Caco-2 (cell line): Measurements from ENCODE around the gene NR6A1. TPM values are rescaled to one million over a fixed set of nuclear protein-coding genes. Genes with fewer than 3 reads are reported as not detected.
A peak's percentile ranks its signal among the peaks of the same experiment; 100 is the strongest.

Experiments
- BruUV-seq: library from RNA; stranded (reverse); fragments of 400-500 nt; replicated peaks from 2 replicates; lab custom pipeline; 2021; lab: Mats Ljungman, UMichigan
- CTCF ChIA-PET: fragments of 300-600 bp; sonication (Branson Sonifier 250); formaldehyde crosslinking; loops from one replicate; lab custom pipeline; 2022; ENCODE audit warnings: antibody characterized with exemption; lab: Charles Lee
- POLR2A ChIA-PET: fragments of 300-600 bp; sonication (Branson Sonifier 250); formaldehyde crosslinking; loops from one replicate; lab custom pipeline; 2022; ENCODE audit warnings: antibody characterized with exemption; lab: Charles Lee
- DNase-seq, 2 experiments: peaks; one replicate each; pipeline versions ENCODE4 v3.0.0 to v3.0.0-alpha.2; 2020 to 2022
- H3K27me3 ChIP-seq: replicated peaks from 2 replicates; pipeline ENCODE4 v1.6.0; 2011; ENCODE audit warnings: low read length; ENCODE audit not compliant: control insufficient read depth, insufficient read depth
- H3K36me3 ChIP-seq: 2 replicates; pipeline ENCODE4 v1.5.1; 2011; ENCODE audit warnings: low read length; ENCODE audit not compliant: control insufficient read depth, insufficient read depth
- H3K4me1 ChIP-seq: fragments of 250-450 bp; sonication (Bioruptor Pico); 2 replicates; pipeline ENCODE4 v1.5.1; 2020; ENCODE audit warnings: mild to moderate bottlenecking
- H3K4me3 ChIP-seq: 2 replicates; pipeline ENCODE4 v1.5.1; 2011; ENCODE audit warnings: low read depth, mild to moderate bottlenecking, control low read depth, low read length
- H3K9me3 ChIP-seq: fragments of 250-450 bp; sonication (Bioruptor Pico); 2 replicates; pipeline ENCODE4 v1.5.1; 2020; ENCODE audit warnings: mild to moderate bottlenecking, moderate library complexity
- H3K27ac Mint-ChIP-seq: one replicate; pipeline ENCODE4 v1.8.0; 2022; ENCODE audit warnings: mixed read lengths; ENCODE audit not compliant: unreplicated experiment
- H3K27me3 Mint-ChIP-seq: one replicate; pipeline ENCODE4 v1.8.0; 2022; ENCODE audit warnings: mixed read lengths; ENCODE audit not compliant: insufficient read depth, unreplicated experiment
- H3K36me3 Mint-ChIP-seq: one replicate; pipeline ENCODE4 v1.8.0; 2022; ENCODE audit warnings: mild to moderate bottlenecking, mixed read lengths; ENCODE audit not compliant: insufficient read depth, unreplicated experiment
- H3K4me1 Mint-ChIP-seq: one replicate; pipeline ENCODE4 v1.8.0; 2022; ENCODE audit warnings: low read depth, mixed read lengths; ENCODE audit not compliant: unreplicated experiment
- H3K4me3 Mint-ChIP-seq: one replicate; pipeline ENCODE4 v1.8.0; 2022; ENCODE audit warnings: mild to moderate bottlenecking, moderate library complexity, mixed read lengths; ENCODE audit not compliant: unreplicated experiment
- H3K9me3 Mint-ChIP-seq: one replicate; pipeline ENCODE4 v1.8.0; 2022; ENCODE audit warnings: mixed read lengths; ENCODE audit not compliant: unreplicated experiment
- CTCF ChIP-seq, 2 experiments: fragments of 200-600 bp in 1 of 2; IDR thresholded peaks; 1 replicate in 1 of 2; 2 replicates in 1 of 2; pipeline versions ENCODE4 v1.5.1 to v1.8.0; 2011 to 2022; ENCODE audit warnings: antibody characterized with exemption in 1 of 2, control low read depth in 1 of 2, inconsistent platforms in 1 of 2, low read depth in 1 of 2, low read length in 1 of 2, mild to moderate bottlenecking in 1 of 2, moderate library complexity in 1 of 2; ENCODE audit not compliant: insufficient read depth in 1 of 2, severe bottlenecking in 1 of 2, unreplicated experiment in 1 of 2
- intact Hi-C: fragments of 100-400 bp; cut with micrococcal nuclease; formaldehyde crosslinking; loops from one replicate; pipeline ENCODE4 v1.10.0; 2022; ENCODE audit not compliant: unreplicated experiment
- total RNA-seq: library from RNA; stranded (reverse); gene quantifications from 2 replicates; pipeline ENCODE4 v1.2.3, GENCODE V29; 2022

Gene NR6A1
- total RNA-seq, 1 experiment from 2014 or later = 33.6 TPM

GRCh38 chr9:124477211-124477647 is 293.9 kb downstream of the NR6A1 start:
- Histone ChIP-seq H3K4me3 (no peak overlapping the region; the same call in 1 of the 2 replicates), H3K9me3 (no peaks in the 10 kb centered on the region), H3K4me1 (peaks cover 8% of the 10 kb centered on the region; the same call in 1 of the 2 replicates), H3K36me3 (no peaks in the 10 kb centered on the region), H3K27me3 (no peaks in the 10 kb centered on the region)
- CTCF ChIA-PET = interaction anchor here (0.7 kb wide), 1 partner anchor 57 kb away, joined by 8 read pairs; no protein-coding TSS in a partner anchor
- no TSS peak for BruUV-seq
- intact Hi-C loops = no loop called here
- H3K4me3 Mint-ChIP-seq = no peak overlapping the region
- POLR2A ChIA-PET = no interaction called here
- TF ChIP-seq CTCF (IDR thresholded peaks at IDR 0.05; ENCODE audit: insufficient read depth in 1 of 2, low read depth in 1 of 2, low read length in 1 of 2, severe bottlenecking in 1 of 2, unreplicated experiment in 1 of 2) = no peak
- no peaks in the 10 kb centered on the region for H3K36me3 Mint-ChIP-seq
- no peaks in the 10 kb centered on the region for H3K4me1 Mint-ChIP-seq
- H3K27me3 Mint-ChIP-seq = peaks cover under 1% of the 10 kb centered on the region
- peak in 1 of 2 experiments; percentile 24 for DNase-seq
- H3K9me3 Mint-ChIP-seq = no peaks in the 10 kb centered on the region
- no peak overlapping the region for H3K27ac Mint-ChIP-seq

- no peak overlapping the region for H3K4me3 ChIP-seq
- intact Hi-C loops = no loop called here
- H3K9me3 ChIP-seq = no peaks in the 10 kb centered on the region
- no peak overlapping the region for H3K4me3 Mint-ChIP-seq
- no peaks in the 10 kb centered on the region for H3K4me1 Mint-ChIP-seq
- no peak for TF ChIP-seq CTCF (IDR thresholded peaks at IDR 0.05; ENCODE audit: insufficient read depth in 1 of 2, low read depth in 1 of 2, low read length in 1 of 2, severe bottlenecking in 1 of 2, unreplicated experiment in 1 of 2)
- BruUV-seq = no TSS peak
- H3K27me3 ChIP-seq = no peaks in the 10 kb centered on the region
- DNase-seq = no peak
- ChIA-PET CTCF (no interaction called here), POLR2A (no interaction called here)
- H3K27me3 Mint-ChIP-seq = peaks cover 4% of the 10 kb centered on the region
- peaks cover 8% of the 10 kb centered on the region; the same call in 1 of the 2 replicates for H3K4me1 ChIP-seq
- no peaks in the 10 kb centered on the region for H3K36me3 Mint-ChIP-seq
- no peaks in the 10 kb centered on the region for H3K36me3 ChIP-seq
- no peak overlapping the region for H3K27ac Mint-ChIP-seq
- no peaks in the 10 kb centered on the region for H3K9me3 Mint-ChIP-seq
Observed at GRCh38 chr9:124475868-124476690, 295.0 kb downstream of the NR6A1 start.

GRCh38 chr9:124475158-124475867 is 295.8 kb downstream of the NR6A1 start:
- BruUV-seq = no TSS peak
- no peak overlapping the region for H3K4me3 ChIP-seq
- CTCF ChIA-PET = interaction anchor here (0.8 kb wide), 1 partner anchor 61 kb away, joined by 3 read pairs; no protein-coding TSS in a partner anchor
- Mint-ChIP-seq H3K27ac (no peak overlapping the region), H3K27me3 (peaks cover 4% of the 10 kb centered on the region), H3K4me1 (no peaks in the 10 kb centered on the region), H3K9me3 (no peaks in the 10 kb centered on the region), H3K4me3 (no peak overlapping the region), H3K36me3 (no peaks in the 10 kb centered on the region)
- H3K4me1 ChIP-seq = peaks cover 7% of the 10 kb centered on the region; the same call in 1 of the 2 replicates
- no peaks in the 10 kb centered on the region for H3K36me3 ChIP-seq
- POLR2A ChIA-PET = interaction anchor here (0.5 kb wide), 1 partner anchor 47 kb away, joined by 5 read pairs; no protein-coding TSS in a partner anchor
- no peak for TF ChIP-seq CTCF (IDR thresholded peaks at IDR 0.05; ENCODE audit: insufficient read depth in 1 of 2, low read depth in 1 of 2, low read length in 1 of 2, severe bottlenecking in 1 of 2, unreplicated experiment in 1 of 2)
- H3K27me3 ChIP-seq = no peaks in the 10 kb centered on the region
- intact Hi-C loops = no loop called here
- no peak for DNase-seq
- no peaks in the 10 kb centered on the region for H3K9me3 ChIP-seq
